Nephron progenitor cell (in vitro differentiated cells): Measurements from ENCODE around the gene IL1B.

ENCODE experiments used
- DNase-seq: peaks from one replicate; pipeline ENCODE4 v3.0.0; 2021
- H3K27ac Mint-ChIP-seq: 2 replicates; pipeline ENCODE4 v1.8.0; 2021; ENCODE audit warnings: mild to moderate bottlenecking, moderate library complexity, mixed read lengths
- H3K27me3 Mint-ChIP-seq: 2 replicates; pipeline ENCODE4 v1.8.0; 2021; ENCODE audit warnings: mild to moderate bottlenecking, low read depth, mixed read lengths; ENCODE audit not compliant: poor library complexity
- H3K36me3 Mint-ChIP-seq: 2 replicates; pipeline ENCODE4 v1.8.0; 2021; ENCODE audit warnings: low read depth, mixed read lengths
- H3K4me1 Mint-ChIP-seq: 2 replicates; pipeline ENCODE4 v1.8.0; 2021; ENCODE audit warnings: mixed read lengths
- H3K4me3 Mint-ChIP-seq: 2 replicates; pipeline ENCODE4 v1.8.0; 2021; ENCODE audit warnings: mild to moderate bottlenecking, moderate library complexity, mixed read lengths
- H3K9me3 Mint-ChIP-seq: 2 replicates; pipeline ENCODE4 v1.8.0; 2021; ENCODE audit warnings: mild to moderate bottlenecking, moderate library complexity, mixed read lengths
- TF ChIP-seq, protein P1 (sequence below): fragments of 200-600 bp; sonication (generic); IDR thresholded peaks from 2 replicates; pipeline ENCODE4 v1.5.0; 2021; ENCODE audit warnings: antibody characterized with exemption

Gene IL1B

DNA sequence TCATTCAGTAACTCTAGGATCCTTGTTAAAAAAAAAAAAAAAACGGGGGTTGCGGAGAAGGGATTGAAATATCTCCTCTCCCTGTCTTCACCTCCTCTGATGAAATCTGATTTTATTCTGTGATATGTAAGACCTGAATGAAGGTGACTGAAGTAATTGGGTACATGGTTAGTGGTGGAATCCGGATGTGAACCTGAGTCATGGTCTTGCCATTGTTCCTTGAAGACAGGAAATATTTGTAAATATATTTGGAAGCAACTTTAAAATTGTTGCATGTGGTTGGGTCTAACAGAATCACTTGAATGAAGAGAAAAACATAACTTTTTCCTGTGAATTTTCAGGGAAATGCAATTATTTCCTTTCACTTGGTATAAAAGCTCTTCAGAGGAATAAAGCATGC lies 49.3 kb downstream of the IL1B start:
- no peak for DNase-seq
- peaks cover 18% of the 10 kb centered on the region for H3K4me1 Mint-ChIP-seq
- TF ChIP-seq, protein P1, sequence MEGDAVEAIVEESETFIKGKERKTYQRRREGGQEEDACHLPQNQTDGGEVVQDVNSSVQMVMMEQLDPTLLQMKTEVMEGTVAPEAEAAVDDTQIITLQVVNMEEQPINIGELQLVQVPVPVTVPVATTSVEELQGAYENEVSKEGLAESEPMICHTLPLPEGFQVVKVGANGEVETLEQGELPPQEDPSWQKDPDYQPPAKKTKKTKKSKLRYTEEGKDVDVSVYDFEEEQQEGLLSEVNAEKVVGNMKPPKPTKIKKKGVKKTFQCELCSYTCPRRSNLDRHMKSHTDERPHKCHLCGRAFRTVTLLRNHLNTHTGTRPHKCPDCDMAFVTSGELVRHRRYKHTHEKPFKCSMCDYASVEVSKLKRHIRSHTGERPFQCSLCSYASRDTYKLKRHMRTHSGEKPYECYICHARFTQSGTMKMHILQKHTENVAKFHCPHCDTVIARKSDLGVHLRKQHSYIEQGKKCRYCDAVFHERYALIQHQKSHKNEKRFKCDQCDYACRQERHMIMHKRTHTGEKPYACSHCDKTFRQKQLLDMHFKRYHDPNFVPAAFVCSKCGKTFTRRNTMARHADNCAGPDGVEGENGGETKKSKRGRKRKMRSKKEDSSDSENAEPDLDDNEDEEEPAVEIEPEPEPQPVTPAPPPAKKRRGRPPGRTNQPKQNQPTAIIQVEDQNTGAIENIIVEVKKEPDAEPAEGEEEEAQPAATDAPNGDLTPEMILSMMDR, result no peak
- no peak overlapping the region for H3K4me3 Mint-ChIP-seq
- H3K27ac Mint-ChIP-seq, result no peak overlapping the region
- H3K36me3 Mint-ChIP-seq, result no peaks in the 10 kb centered on the region
- peaks cover 8% of the 10 kb centered on the region for H3K27me3 Mint-ChIP-seq
- no peaks in the 10 kb centered on the region for H3K9me3 Mint-ChIP-seq

DNA sequence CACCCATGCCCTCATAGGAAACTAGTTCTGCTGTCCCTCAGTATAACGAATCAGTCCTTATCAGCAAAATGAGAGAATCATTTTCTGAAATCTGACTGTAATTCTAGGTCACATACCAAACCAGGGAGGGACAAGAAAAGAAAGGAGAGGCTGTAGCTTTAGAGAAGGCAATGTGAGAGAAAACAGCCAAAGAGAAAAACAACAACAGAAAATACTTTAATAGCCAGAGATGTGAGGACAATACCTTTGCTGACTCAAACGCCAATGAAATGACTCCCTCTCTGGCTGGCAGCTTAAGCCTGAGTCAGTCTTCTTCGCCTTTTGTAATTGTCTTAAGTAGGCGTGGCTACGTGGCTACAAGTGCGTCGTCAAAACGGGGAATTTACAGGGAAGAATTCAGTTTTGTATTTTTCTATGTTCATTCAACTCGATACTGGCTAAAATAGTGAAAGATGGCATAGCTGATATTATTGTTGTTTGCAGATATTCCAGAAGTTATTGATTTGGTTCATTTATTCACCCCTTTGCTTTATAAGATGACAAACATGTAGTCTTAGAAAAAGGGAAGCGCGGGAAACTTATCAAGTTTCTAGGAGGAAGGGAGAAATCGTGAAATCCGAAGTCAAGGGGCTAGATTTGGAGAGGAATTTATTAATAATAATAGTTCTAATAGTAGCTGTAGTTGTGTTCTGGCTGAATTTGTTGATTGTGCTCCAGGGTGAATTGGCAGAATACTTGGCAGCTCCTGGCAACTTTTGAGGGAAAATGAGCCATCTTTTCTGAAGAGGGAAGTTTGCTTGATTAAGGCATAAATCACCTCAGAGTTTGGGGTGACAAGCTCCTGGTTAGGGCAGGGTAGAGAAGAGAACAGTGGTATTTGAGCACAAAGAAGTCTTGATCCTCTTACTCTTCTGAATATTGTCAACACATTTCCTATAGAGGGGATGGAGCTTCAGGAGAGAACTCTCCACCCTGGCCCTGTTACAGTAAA lies 52.1 kb downstream of the IL1B start, which contains the start of gene IL1A:
Gene IL1A, minus strand, starts transcription at position 295 of the 991 bp plus-strand sequence. CDS start 723 bp downstream, outside the sequence.
- TF ChIP-seq, protein P1, result no peak
- Mint-ChIP-seq H3K4me1 (peaks cover 16% of the 10 kb centered on the region), H3K27me3 (peaks cover 10% of the 10 kb centered on the region), H3K36me3 (no peaks in the 10 kb centered on the region), H3K4me3 (no peak within 1 kb of the TSS), H3K27ac (no peak within 1 kb of the TSS), H3K9me3 (no peaks in the 10 kb centered on the region)
- no peak for DNase-seq

GRCh38 chr2:112783187-112783714 lies 53.3 kb downstream of the IL1B start:
- TF ChIP-seq, protein P1, result no peak
- Mint-ChIP-seq H3K4me1 (peaks cover 12% of the 10 kb centered on the region), H3K9me3 (no peaks in the 10 kb centered on the region), H3K4me3 (no peak overlapping the region), H3K27ac (no peak overlapping the region), H3K36me3 (no peaks in the 10 kb centered on the region), H3K27me3 (peaks cover 4% of the 10 kb centered on the region)
- no peak for DNase-seq

GRCh38 chr2:112782234-112782799 lies 54.3 kb downstream of the IL1B start:
- no peak overlapping the region for H3K4me3 Mint-ChIP-seq
- no peak for DNase-seq
- no peak overlapping the region for H3K27ac Mint-ChIP-seq
- H3K9me3 Mint-ChIP-seq, result no peaks in the 10 kb centered on the region
- TF ChIP-seq, protein P1, result no peak
- no peaks in the 10 kb centered on the region for H3K36me3 Mint-ChIP-seq
- peaks cover 12% of the 10 kb centered on the region for H3K4me1 Mint-ChIP-seq
- peaks cover 4% of the 10 kb centered on the region for H3K27me3 Mint-ChIP-seq
